PC-3 (cell line): ENCODE measurements around the gene CNNM3. TPM values are rescaled to one million over a fixed set of nuclear protein-coding genes. Genes with fewer than 3 reads are reported as not detected.

Experiments used
- ATAC-seq: fragments of 200-7000 bp; cut with Tn5 transposase; 2 replicates; pipeline ENCODE4 v1.9.1; 2020; ENCODE audit warnings: mild to moderate bottlenecking, moderate library complexity
- BruUV-seq: library from RNA; stranded (reverse); fragments of 400-500 nt; replicated peaks from 2 replicates; lab custom pipeline; 2021; lab: Mats Ljungman, UMichigan
- CTCF ChIA-PET: fragments of 300-600 bp; sonication (Branson Sonifier 250); formaldehyde crosslinking; loops from one replicate; lab custom pipeline; 2022; ENCODE audit warnings: antibody characterized with exemption; lab: Charles Lee
- POLR2A ChIA-PET: fragments of 300-600 bp; sonication (Branson Sonifier 250); formaldehyde crosslinking; loops from one replicate; lab custom pipeline; 2022; ENCODE audit warnings: antibody characterized with exemption; ENCODE audit not compliant: unreplicated experiment; lab: Charles Lee
- DNase-seq: peaks from one replicate; pipeline ENCODE4 v3.0.0-alpha.2; 2015
- H2AFZ ChIP-seq: fragments of 300-600 bp; sonication (generic); 2 replicates; pipeline ENCODE4 v1.6.0; 2016; ENCODE audit warnings: antibody characterized with exemption, low read length
- H3F3A ChIP-seq: fragments of 300-600 bp; sonication (generic); one replicate; pipeline ENCODE4 v1.6.0; 2017; ENCODE audit warnings: antibody characterized with exemption, low read length, control low read depth, mild to moderate bottlenecking; ENCODE audit not compliant: unreplicated experiment
- H3K27ac ChIP-seq: fragments of 300-600 bp; sonication (generic); 2 replicates; pipeline ENCODE4 v1.5.1; 2016; ENCODE audit warnings: mild to moderate bottlenecking, low read length
- H3K27me3 ChIP-seq: fragments of 300-600 bp; sonication (generic); 2 replicates; pipeline ENCODE4 v1.6.1; 2016; ENCODE audit warnings: low read length, mixed read lengths
- H3K36me3 ChIP-seq: fragments of 300-600 bp; sonication (generic); 2 replicates; pipeline ENCODE4 v1.6.1; 2016; ENCODE audit warnings: low read depth, mixed run types, low read length, mixed read lengths
- H3K4me1 ChIP-seq: fragments of 300-600 bp; sonication (generic); 2 replicates; pipeline ENCODE4 v1.5.1; 2016; ENCODE audit warnings: low read length; ENCODE audit not compliant: insufficient read depth
- H3K4me2 ChIP-seq: fragments of 300-600 bp; sonication (generic); 2 replicates; pipeline ENCODE4 v1.6.0; 2016; ENCODE audit warnings: low read length
- H3K4me3 ChIP-seq: fragments of 300-600 bp; sonication (generic); 2 replicates; pipeline ENCODE4 v1.5.1; 2016; ENCODE audit warnings: mild to moderate bottlenecking, low read length, mixed read lengths
- H3K79me2 ChIP-seq: fragments of 300-600 bp; sonication (generic); 2 replicates; pipeline ENCODE4 v1.6.1; 2017; ENCODE audit warnings: low read length, mixed read lengths
- H3K9ac ChIP-seq: fragments of 300-600 bp; sonication (generic); 2 replicates; pipeline ENCODE4 v1.6.0; 2016; ENCODE audit warnings: mild to moderate bottlenecking, low read length
- H3K9me2 ChIP-seq: fragments of 300-600 bp; sonication (generic); replicated peaks from 2 replicates; pipeline ENCODE4 v1.6.1; 2016; ENCODE audit warnings: mixed run types, low read length, mixed read lengths
- H3K9me3 ChIP-seq: fragments of 300-600 bp; sonication (generic); 2 replicates; pipeline ENCODE4 v1.6.1; 2016; ENCODE audit warnings: low read length, mixed read lengths
- H4K20me1 ChIP-seq: fragments of 300-600 bp; sonication (generic); 2 replicates; pipeline ENCODE4 v1.6.1; 2016; ENCODE audit warnings: low read length, mixed read lengths
- EZH2 ChIP-seq: fragments of 300-600 bp; sonication (generic); IDR thresholded peaks from one replicate; pipeline ENCODE4 v1.6.1; 2017; ENCODE audit warnings: antibody characterized with exemption, mild to moderate bottlenecking, low read length; ENCODE audit not compliant: unreplicated experiment
- EZH2phosphoT487 ChIP-seq: fragments of 300-600 bp; sonication (generic); IDR thresholded peaks from 2 replicates; pipeline ENCODE4 v1.6.1; 2018; ENCODE audit warnings: mild to moderate bottlenecking, antibody characterized with exemption, low read length, borderline replicate concordance
- intact Hi-C: fragments of 100-400 bp; cut with micrococcal nuclease; formaldehyde crosslinking; loops from 2 replicates; pipeline ENCODE4 v1.9.0; 2023
- total RNA-seq: library from RNA; depleted of rRNA; stranded (reverse); fragments of >200 nt; gene quantifications from 2 replicates; pipeline ENCODE4 v1.2.3, GENCODE V29; 2014
- TF ChIP-seq, protein P1 (sequence below): fragments of 300-600 bp; sonication (generic); conservative IDR thresholded peaks from 2 replicates; pipeline ENCODE4 v1.5.1; 2017; ENCODE audit warnings: antibody characterized with exemption, low read depth, mild to moderate bottlenecking, low read length

Gene CNNM3
- total RNA-seq, 1 experiment from 2014 or later = 9.0 TPM

DNA sequence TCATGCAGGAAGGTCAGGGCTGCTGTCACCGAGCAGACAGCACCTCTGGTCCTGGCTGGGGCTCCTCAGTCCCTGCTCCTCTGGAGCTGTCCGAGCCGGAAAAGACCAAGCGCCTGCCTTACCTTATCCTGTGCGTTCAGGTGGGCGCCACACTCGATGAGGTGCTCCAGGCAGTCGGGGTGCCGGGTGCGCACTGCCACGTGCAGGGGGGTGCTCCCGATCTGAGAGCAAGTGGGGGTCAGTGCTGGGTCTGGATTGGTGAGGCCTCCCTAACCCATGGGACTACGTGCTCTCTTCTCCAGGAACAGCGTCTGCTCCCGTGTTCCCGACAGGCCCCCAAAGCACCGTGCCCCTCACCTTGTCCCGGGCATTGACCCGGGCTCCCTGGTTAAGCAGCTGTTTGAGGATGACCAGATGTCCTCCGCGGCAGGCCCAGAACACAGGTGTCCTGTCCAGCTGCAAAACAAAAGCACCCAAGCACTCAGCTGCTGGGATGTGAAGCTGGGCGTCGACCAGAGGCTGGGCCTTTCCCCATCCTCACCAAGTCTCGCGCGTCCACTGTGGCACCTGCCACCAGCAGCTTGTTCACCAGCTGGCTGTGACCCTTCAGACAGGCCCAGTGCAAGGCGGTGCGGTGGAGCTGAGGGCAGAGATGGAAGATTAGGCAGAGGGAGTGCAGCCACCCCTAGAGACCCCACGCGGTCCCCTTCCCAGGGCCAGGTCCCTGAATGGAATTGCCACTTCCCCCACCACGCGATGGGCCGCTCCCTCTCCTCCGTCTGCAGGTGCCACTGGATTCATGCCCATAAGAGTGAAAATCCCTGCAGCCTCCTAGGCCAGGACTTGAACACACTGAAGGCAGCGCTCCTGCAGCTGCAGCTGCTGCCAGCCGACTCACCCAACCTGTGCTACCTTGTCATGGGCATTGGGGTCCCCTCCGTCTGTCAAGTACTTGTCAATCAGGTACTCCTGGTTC, 24.1 kb downstream of the CNNM3 start:
- no peaks in the 10 kb centered on the region for H3K9me3 ChIP-seq
- ChIA-PET POLR2A (no interaction called here), CTCF (interaction anchor here (0.5 kb wide), 1 partner anchor 94 kb away, joined by 3 read pairs; no protein-coding TSS in a partner anchor)
- no peaks in the 10 kb centered on the region for H3K9me2 ChIP-seq
- H3K27me3 ChIP-seq = no peaks in the 10 kb centered on the region
- no peak for ATAC-seq
- H3K27ac ChIP-seq = no peak overlapping the region
- no peak overlapping the region for H3K9ac ChIP-seq
- H4K20me1 ChIP-seq = no peaks in the 10 kb centered on the region
- H3K4me3 ChIP-seq = no peak overlapping the region
- H3F3A ChIP-seq = no peaks in the 10 kb centered on the region
- H3K4me2 ChIP-seq = no peak overlapping the region
- DNase-seq = no peak
- intact Hi-C loops = no loop called here
- H2AFZ ChIP-seq = no peak overlapping the region
- H3K79me2 ChIP-seq = no peaks in the 10 kb centered on the region
- TF ChIP-seq, protein P1, sequence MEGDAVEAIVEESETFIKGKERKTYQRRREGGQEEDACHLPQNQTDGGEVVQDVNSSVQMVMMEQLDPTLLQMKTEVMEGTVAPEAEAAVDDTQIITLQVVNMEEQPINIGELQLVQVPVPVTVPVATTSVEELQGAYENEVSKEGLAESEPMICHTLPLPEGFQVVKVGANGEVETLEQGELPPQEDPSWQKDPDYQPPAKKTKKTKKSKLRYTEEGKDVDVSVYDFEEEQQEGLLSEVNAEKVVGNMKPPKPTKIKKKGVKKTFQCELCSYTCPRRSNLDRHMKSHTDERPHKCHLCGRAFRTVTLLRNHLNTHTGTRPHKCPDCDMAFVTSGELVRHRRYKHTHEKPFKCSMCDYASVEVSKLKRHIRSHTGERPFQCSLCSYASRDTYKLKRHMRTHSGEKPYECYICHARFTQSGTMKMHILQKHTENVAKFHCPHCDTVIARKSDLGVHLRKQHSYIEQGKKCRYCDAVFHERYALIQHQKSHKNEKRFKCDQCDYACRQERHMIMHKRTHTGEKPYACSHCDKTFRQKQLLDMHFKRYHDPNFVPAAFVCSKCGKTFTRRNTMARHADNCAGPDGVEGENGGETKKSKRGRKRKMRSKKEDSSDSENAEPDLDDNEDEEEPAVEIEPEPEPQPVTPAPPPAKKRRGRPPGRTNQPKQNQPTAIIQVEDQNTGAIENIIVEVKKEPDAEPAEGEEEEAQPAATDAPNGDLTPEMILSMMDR = no peak
- TF ChIP-seq EZH2 (no peak), EZH2phosphoT487 (no peak)
- no TSS peak for BruUV-seq
- H3K4me1 ChIP-seq = no peaks in the 10 kb centered on the region
- no peaks in the 10 kb centered on the region; the same call in 1 of the 2 replicates for H3K36me3 ChIP-seq

DNA sequence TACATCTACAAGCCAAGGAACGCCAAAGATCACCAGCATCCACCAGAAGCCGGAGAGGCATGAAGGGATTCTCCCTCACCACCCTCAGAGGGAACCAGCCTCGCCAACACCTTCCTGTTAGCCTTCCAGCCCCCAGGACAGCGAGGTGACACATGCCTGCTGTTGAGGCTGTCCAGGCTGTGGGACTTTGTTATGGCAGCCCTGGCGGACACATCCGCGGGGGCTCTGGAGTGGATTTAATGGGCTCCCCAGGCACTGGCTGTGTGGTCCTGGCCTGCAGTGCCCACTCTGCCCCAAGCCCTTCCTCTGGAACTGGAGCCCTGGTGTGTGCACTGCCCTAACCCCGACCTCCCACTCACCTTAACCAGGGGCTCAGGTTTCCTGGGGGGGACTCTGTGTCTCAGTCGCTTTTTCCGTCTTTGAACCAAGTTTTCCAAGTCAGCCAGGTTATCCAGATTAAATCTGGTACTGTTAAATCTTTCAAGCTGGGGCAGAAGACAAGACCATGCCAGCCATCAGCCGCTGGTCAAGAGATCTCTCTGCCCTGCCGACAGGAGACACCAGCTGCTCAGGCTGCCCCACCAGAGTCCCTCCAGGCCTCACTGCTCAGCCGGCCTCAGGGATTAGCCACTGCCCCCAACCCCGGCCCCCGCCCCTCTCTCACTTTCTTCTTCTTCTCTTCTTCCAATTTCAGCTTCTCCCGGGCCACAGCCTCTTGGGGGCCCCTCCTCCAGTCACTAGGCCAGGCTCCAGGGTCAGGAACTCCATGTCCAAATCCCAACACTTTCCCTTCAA, 25.8 kb downstream of the CNNM3 start:
- Histone ChIP-seq H3F3A (no peaks in the 10 kb centered on the region), H3K9me2 (no peaks in the 10 kb centered on the region), H3K4me3 (no peak overlapping the region), H3K9ac (no peak overlapping the region), H2AFZ (no peak overlapping the region), H3K27me3 (no peaks in the 10 kb centered on the region), H3K4me1 (no peaks in the 10 kb centered on the region), H3K9me3 (no peaks in the 10 kb centered on the region), H3K4me2 (no peak overlapping the region), H3K79me2 (no peaks in the 10 kb centered on the region), H3K36me3 (no peaks in the 10 kb centered on the region; the same call in 1 of the 2 replicates), H3K27ac (no peak overlapping the region), H4K20me1 (no peaks in the 10 kb centered on the region)
- DNase-seq = no peak
- CTCF ChIA-PET = no interaction called here
- BruUV-seq = no TSS peak
- POLR2A ChIA-PET = no interaction called here
- intact Hi-C loops = no loop called here
- TF ChIP-seq, protein P1 = no peak
- TF ChIP-seq EZH2phosphoT487 = no peak
- no peak for TF ChIP-seq EZH2
- no peak for ATAC-seq
